Endothelial cell of umbilical vein (primary cell): Measurements from ENCODE around the gene DIO3. TPM values are rescaled to one million over a fixed set of nuclear protein-coding genes. Genes with fewer than 3 reads are reported as not detected.

Source experiments
- BruUV-seq: library from RNA; stranded (reverse); fragments of 400-500 nt; replicated peaks from 2 replicates; lab custom pipeline; 2021; lab: Mats Ljungman, UMichigan
- CTCF ChIA-PET: fragments of 300-600, 350-600 bp; sonication (Branson Sonifier 250); formaldehyde crosslinking; loops from one replicate; lab custom pipeline; 2021; ENCODE audit warnings: antibody characterized with exemption, inconsistent platforms; lab: Charles Lee
- POLR2A ChIA-PET: fragments of 300-600, 350-600 bp; sonication (Branson Sonifier 250); formaldehyde crosslinking; loops from one replicate; lab custom pipeline; 2021; ENCODE audit warnings: antibody characterized with exemption, inconsistent platforms; lab: Charles Lee
- DNase-seq: peaks from one replicate; pipeline ENCODE4 v3.0.0-alpha.2; 2011; ENCODE audit warnings: low read depth, low spot score
- FAIRE-seq: peaks from 2 replicates; lab custom pipeline; 2011; peaks lifted over from hg19 to GRCh38; lab: Jason Lieb, UNC
- H2AFZ ChIP-seq: 2 replicates; pipeline ENCODE4 v1.6.0; 2012; ENCODE audit warnings: low read depth, low read length, control low read depth, inconsistent platforms
- H3K27ac ChIP-seq: 2 replicates; pipeline ENCODE4 v1.5.1; 2011; ENCODE audit warnings: low read depth, mild to moderate bottlenecking, control low read depth, low read length, moderate library complexity; ENCODE audit not compliant: insufficient read depth
- H3K27me3 ChIP-seq, 2 experiments: 2 replicates each; pipeline versions ENCODE4 v1.6.0 to v1.6.1; 2011; ENCODE audit warnings: low read length in 2 of 2, mixed read lengths in 1 of 2; ENCODE audit not compliant: control insufficient read depth in 2 of 2, insufficient read depth in 2 of 2
- H3K36me3 ChIP-seq, 2 experiments: 2 replicates in 1 of 2; 3 replicates in 1 of 2; pipeline ENCODE4 v1.5.1; 2011; ENCODE audit warnings: low read length in 2 of 2, mild to moderate bottlenecking in 1 of 2, moderate library complexity in 1 of 2; ENCODE audit not compliant: control insufficient read depth in 2 of 2, insufficient read depth in 2 of 2; ENCODE audit errors: extremely low read depth in 1 of 2
- H3K4me1 ChIP-seq: 3 replicates; pipeline ENCODE4 v1.5.1; 2011; ENCODE audit warnings: mild to moderate bottlenecking, low read length; ENCODE audit not compliant: control insufficient read depth, insufficient read depth; ENCODE audit errors: extremely low read depth
- H3K4me2 ChIP-seq: 2 replicates; pipeline ENCODE4 v1.6.1; 2011; ENCODE audit warnings: low read length, control low read depth, mixed read lengths; ENCODE audit not compliant: insufficient read depth
- H3K4me3 ChIP-seq, 3 experiments: fragments of 200-600 bp in 1 of 3; sonication (generic), shearing (Covaris generic) in 1 of 3; replicated peaks in 1 of 3; 2 replicates each; pipeline ENCODE4 v1.5.1; 2011 to 2016; ENCODE audit warnings: control low read depth in 3 of 3, low read length in 3 of 3, mild to moderate bottlenecking in 2 of 3, inconsistent platforms in 1 of 3, low read depth in 1 of 3, moderate library complexity in 1 of 3; ENCODE audit not compliant: insufficient read depth in 1 of 3
- H3K79me2 ChIP-seq: 2 replicates; pipeline ENCODE4 v1.6.0; 2012; ENCODE audit warnings: low read length, inconsistent platforms; ENCODE audit not compliant: control insufficient read depth, insufficient read depth
- H3K9ac ChIP-seq: replicated peaks from 2 replicates; pipeline ENCODE3; 2011; ENCODE audit warnings: low read length, control low read depth; ENCODE audit not compliant: insufficient read depth; ENCODE audit errors: extremely low read depth
- H3K9me1 ChIP-seq: replicated peaks from 3 replicates; pipeline ENCODE4 v1.6.0; 2011; ENCODE audit warnings: mild to moderate bottlenecking, low read length; ENCODE audit not compliant: control insufficient read depth, insufficient read depth; ENCODE audit errors: extremely low read depth
- H3K9me3 ChIP-seq: replicated peaks from 2 replicates; pipeline ENCODE4 v1.5.1; 2012; ENCODE audit warnings: low read length, inconsistent platforms; ENCODE audit not compliant: control insufficient read depth, insufficient read depth
- H4K20me1 ChIP-seq: replicated peaks from 2 replicates; pipeline ENCODE3; 2011; ENCODE audit warnings: mild to moderate bottlenecking, low read length; ENCODE audit not compliant: control insufficient read depth, insufficient read depth; ENCODE audit errors: extremely low read depth
- CTCF ChIP-seq, 2 donors: IDR thresholded peaks; 1 replicate in 1 of 2; 2 replicates in 1 of 2; pipeline ENCODE4 v1.5.1; 2011; ENCODE audit warnings: low read length in 2 of 2, mild to moderate bottlenecking in 2 of 2, moderate library complexity in 2 of 2, control low read depth in 1 of 2, inconsistent platforms in 1 of 2, low read depth in 1 of 2; ENCODE audit not compliant: insufficient read depth in 1 of 2; ENCODE audit errors: extremely low read depth in 1 of 2
- EZH2 ChIP-seq: IDR thresholded peaks from 2 replicates; pipeline ENCODE4 v1.6.1; 2012; ENCODE audit warnings: borderline replicate concordance, low read depth, mild to moderate bottlenecking, moderate library complexity, low read length, inconsistent platforms; ENCODE audit not compliant: severe bottlenecking
- FOS ChIP-seq: IDR thresholded peaks from 2 replicates; pipeline ENCODE4 v1.6.1; 2011; ENCODE audit warnings: mild to moderate bottlenecking, low read length, moderate library complexity, borderline replicate concordance; ENCODE audit not compliant: insufficient read depth
- GATA2 ChIP-seq: IDR thresholded peaks from 2 replicates; pipeline ENCODE4 v1.7.0; 2011; ENCODE audit warnings: low read depth, mild to moderate bottlenecking, moderate library complexity, mixed read lengths, low read length; ENCODE audit not compliant: insufficient read length, insufficient read depth
- JUN ChIP-seq: IDR thresholded peaks from 2 replicates; pipeline ENCODE4 v1.6.1; 2011; ENCODE audit warnings: borderline replicate concordance, low read depth; ENCODE audit not compliant: insufficient read length, insufficient read depth
- MAX ChIP-seq: IDR thresholded peaks from 2 replicates; pipeline ENCODE4 v1.6.1; 2011; ENCODE audit not compliant: insufficient read depth, insufficient read length
- MYC ChIP-seq: IDR thresholded peaks from one replicate; pipeline ENCODE4 v1.6.1; 2011; ENCODE audit warnings: mild to moderate bottlenecking, low read depth, low read length
- POLR2A ChIP-seq: IDR thresholded peaks from 2 replicates; pipeline ENCODE4 v1.6.1; 2012; ENCODE audit warnings: low read depth, mild to moderate bottlenecking, control low read depth, low read length
- POLR2AphosphoS5 ChIP-seq: IDR thresholded peaks from 2 replicates; pipeline ENCODE4 v1.6.1; 2012; ENCODE audit warnings: low read depth, mild to moderate bottlenecking, control low read depth, low read length, moderate library complexity; ENCODE audit not compliant: insufficient read depth
- dilution Hi-C: fragments of 300-500 bp; cut with MboI; formaldehyde crosslinking; loops from one replicate; pipeline ENCODE4 v1.15.0; 2019; ENCODE audit warnings: low sequenced_read_pairs; ENCODE audit not compliant: extremely low pct_ligation_motif_present
- intact Hi-C: fragments of 100-400 bp; cut with micrococcal nuclease; formaldehyde crosslinking; loops from one replicate; pipeline ENCODE4 v1.10.0; 2022
- polyA plus RNA-seq, 4 experiments: library from polyadenylated mRNA; depleted of rRNA in 3 of 4; stranded (reverse) in 3 of 4; unstranded in 1 of 4; fragments of >200 nt; gene quantifications; 2 replicates each; pipeline versions ENCODE4 v1.2.1 to v1.2.3, GENCODE V29; 2011 to 2012; ENCODE audit warnings: missing spikeins in 1 of 4
- total RNA-seq: library from RNA; stranded (reverse); gene quantifications from 2 replicates; pipeline ENCODE4 v1.2.3, GENCODE V29; 2021

DIO3 gene
- total and polyA plus RNA-seq, 2 donors (not counting 3 experiments of a cell fraction or from before 2014, with no cell fraction given): not detected

GRCh38 chr14:101588990-101589389, 27.7 kb downstream of the DIO3 start:
- Histone ChIP-seq H3K79me2 (no peaks in the 10 kb centered on the region), H3K4me2 (no peak overlapping the region), H3K4me1 (no peaks in the 10 kb centered on the region), H3K9ac (no peak overlapping the region), H4K20me1 (no peaks in the 10 kb centered on the region), H3K9me1 (no peaks in the 10 kb centered on the region), H3K36me3 (no peaks in the 10 kb centered on the region), H2AFZ (no peak overlapping the region), H3K4me3 (no peak overlapping the region), H3K9me3 (no peaks in the 10 kb centered on the region), H3K27me3 (no peaks in the 10 kb centered on the region), H3K27ac (no peak overlapping the region)
- TF ChIP-seq POLR2A: no peak
- TF ChIP-seq POLR2AphosphoS5: no peak
- dilution Hi-C loops (no loop called here), intact Hi-C loops (no loop called here)
- BruUV-seq: no TSS peak
- DNase-seq: peak; percentile 5
- POLR2A ChIA-PET: no interaction called here
- no peak for FAIRE-seq
- CTCF ChIA-PET: interaction anchor here (1.0 kb wide), 1 partner anchor 9 kb away, joined by 3 read pairs; no protein-coding TSS in a partner anchor

GRCh38 chr14:101589486-101590015, 28.3 kb downstream of the DIO3 start:
- FAIRE-seq (no peak), DNase-seq (no peak)
- Histone ChIP-seq H3K4me1 (no peaks in the 10 kb centered on the region), H3K36me3 (no peaks in the 10 kb centered on the region), H4K20me1 (no peaks in the 10 kb centered on the region), H3K4me3 (no peak overlapping the region), H3K9ac (no peak overlapping the region), H3K79me2 (no peaks in the 10 kb centered on the region), H3K27ac (no peak overlapping the region), H3K27me3 (no peaks in the 10 kb centered on the region), H3K9me3 (no peaks in the 10 kb centered on the region), H2AFZ (no peak overlapping the region), H3K9me1 (no peaks in the 10 kb centered on the region), H3K4me2 (no peak overlapping the region)
- intact Hi-C loops: no loop called here
- POLR2A ChIA-PET: no interaction called here
- no TSS peak for BruUV-seq
- CTCF ChIA-PET: interaction anchor here (1.0 kb wide), 1 partner anchor 10 kb away, joined by 3 read pairs; no protein-coding TSS in a partner anchor
- TF ChIP-seq POLR2AphosphoS5 (no peak), POLR2A (no peak), GATA2 (no peak), EZH2 (no peak), MYC (no peak), FOS (no peak), JUN (no peak), CTCF (IDR thresholded peaks at IDR 0.05; ENCODE audit: extremely low read depth in 1 of 2, insufficient read depth in 1 of 2, low read depth in 1 of 2, low read length in 2 of 2) (no peak), MAX (no peak)
- dilution Hi-C loops: no loop called here
